ENCODE results near the gene VCL.

- TF ChIP-seq, protein P1, sequence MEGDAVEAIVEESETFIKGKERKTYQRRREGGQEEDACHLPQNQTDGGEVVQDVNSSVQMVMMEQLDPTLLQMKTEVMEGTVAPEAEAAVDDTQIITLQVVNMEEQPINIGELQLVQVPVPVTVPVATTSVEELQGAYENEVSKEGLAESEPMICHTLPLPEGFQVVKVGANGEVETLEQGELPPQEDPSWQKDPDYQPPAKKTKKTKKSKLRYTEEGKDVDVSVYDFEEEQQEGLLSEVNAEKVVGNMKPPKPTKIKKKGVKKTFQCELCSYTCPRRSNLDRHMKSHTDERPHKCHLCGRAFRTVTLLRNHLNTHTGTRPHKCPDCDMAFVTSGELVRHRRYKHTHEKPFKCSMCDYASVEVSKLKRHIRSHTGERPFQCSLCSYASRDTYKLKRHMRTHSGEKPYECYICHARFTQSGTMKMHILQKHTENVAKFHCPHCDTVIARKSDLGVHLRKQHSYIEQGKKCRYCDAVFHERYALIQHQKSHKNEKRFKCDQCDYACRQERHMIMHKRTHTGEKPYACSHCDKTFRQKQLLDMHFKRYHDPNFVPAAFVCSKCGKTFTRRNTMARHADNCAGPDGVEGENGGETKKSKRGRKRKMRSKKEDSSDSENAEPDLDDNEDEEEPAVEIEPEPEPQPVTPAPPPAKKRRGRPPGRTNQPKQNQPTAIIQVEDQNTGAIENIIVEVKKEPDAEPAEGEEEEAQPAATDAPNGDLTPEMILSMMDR (conservative IDR thresholded peaks at IDR 0.05 in 1 of 2, IDR thresholded peaks at IDR 0.05 in 1 of 2; ENCODE audit: low read depth in 1 of 2, low read length in 2 of 2), result no peak
- TF ChIP-seq EZH2 (IDR thresholded peaks at IDR 0.05; ENCODE audit: low read length, missing control alignments), result no peak
Observed at GRCh38 chr10:74164716-74165529, 167.0 kb downstream of the VCL start.
